Neural cell (in vitro differentiated cells): ENCODE measurements around the gene CMAS. TPM values are rescaled to one million over a fixed set of nuclear protein-coding genes. Genes with fewer than 3 reads are reported as not detected.

ENCODE experiments used
- H2AFZ ChIP-seq: fragments of 200-600, 300-800 bp; sonication (generic), shearing (Covaris generic); 2 replicates; pipeline ENCODE4 v1.6.0; 2014; ENCODE audit warnings: low read depth, mild to moderate bottlenecking, antibody characterized with exemption, low read length, moderate library complexity
- H3F3A ChIP-seq: fragments of 200-600 bp; shearing (Covaris generic); 2 replicates; pipeline ENCODE4 v1.6.1; 2016; ENCODE audit warnings: mild to moderate bottlenecking, moderate library complexity, mixed read lengths, antibody characterized with exemption, low read length; ENCODE audit not compliant: insufficient read depth, poor library complexity, severe bottlenecking
- H3K27ac ChIP-seq: fragments of 200-600, 300-800 bp; sonication (generic), shearing (Covaris generic); 2 replicates; pipeline ENCODE4 v1.5.1; 2014; ENCODE audit warnings: mild to moderate bottlenecking, low read length, moderate library complexity
- H3K27me3 ChIP-seq: fragments of 300-800, 200-600 bp; sonication (generic), shearing (Covaris generic); 2 replicates; pipeline ENCODE4 v1.6.0; 2014; ENCODE audit warnings: mild to moderate bottlenecking, low read depth, low read length, moderate library complexity; ENCODE audit not compliant: insufficient read depth
- H3K36me3 ChIP-seq: fragments of 300-800, 200-600 bp; sonication (generic), shearing (Covaris generic); 2 replicates; pipeline ENCODE4 v1.5.1; 2014; ENCODE audit warnings: mild to moderate bottlenecking, antibody characterized with exemption, low read length, moderate library complexity; ENCODE audit not compliant: insufficient read depth
- H3K4me2 ChIP-seq: fragments of 300-800, 200-600 bp; sonication (generic), shearing (Covaris generic); 2 replicates; pipeline ENCODE4 v1.6.0; 2014; ENCODE audit warnings: mild to moderate bottlenecking, low read length
- H3K4me3 ChIP-seq: fragments of 300-800, 200-600 bp; sonication (generic), shearing (Covaris generic); 2 replicates; pipeline ENCODE4 v1.5.1; 2014; ENCODE audit warnings: mild to moderate bottlenecking, low read length, moderate library complexity
- H3K79me2 ChIP-seq: fragments of 200-600 bp; shearing (Covaris generic); replicated peaks from 2 replicates; pipeline ENCODE4 v1.6.0; 2014; ENCODE audit warnings: mild to moderate bottlenecking, low read length, moderate library complexity; ENCODE audit not compliant: insufficient read depth
- H3K9ac ChIP-seq: fragments of 300-800, 200-600 bp; sonication (generic), shearing (Covaris generic); 2 replicates; pipeline ENCODE4 v1.6.1; 2016; ENCODE audit warnings: mild to moderate bottlenecking, low read length, mixed read lengths
- H3K9me2 ChIP-seq: fragments of 200-600 bp; shearing (Covaris generic); 2 replicates; pipeline ENCODE4 v1.6.1; 2016; ENCODE audit warnings: mild to moderate bottlenecking, low read length, mixed read lengths; ENCODE audit not compliant: insufficient read depth
- H3K9me3 ChIP-seq: fragments of 200-600, 300-800 bp; sonication (generic), shearing (Covaris generic); 2 replicates; pipeline ENCODE4 v1.6.1; 2016; ENCODE audit warnings: mild to moderate bottlenecking, mixed run types, low read length, moderate library complexity, mixed read lengths
- H4K20me1 ChIP-seq: fragments of 200-600 bp; shearing (Covaris generic); 2 replicates; pipeline ENCODE4 v1.6.1; 2016; ENCODE audit warnings: mild to moderate bottlenecking, mixed run types; ENCODE audit not compliant: insufficient read depth
- EP300 ChIP-seq: fragments of 450-650 bp; conservative IDR thresholded peaks from 2 replicates; pipeline ENCODE4 v1.6.1; 2014; ENCODE audit warnings: antibody characterized with exemption, mild to moderate bottlenecking, moderate library complexity; ENCODE audit not compliant: poor library complexity, severe bottlenecking
- EZH2 ChIP-seq: fragments of 200-600, 300-800 bp; shearing (Covaris generic), sonication (generic); IDR thresholded peaks from 2 replicates; pipeline ENCODE4 v1.6.1; 2014; ENCODE audit warnings: antibody characterized with exemption, low read length, borderline replicate concordance, mild to moderate bottlenecking; ENCODE audit not compliant: insufficient read depth, poor library complexity, severe bottlenecking
- MXI1 ChIP-seq: fragments of 450-650 bp; conservative IDR thresholded peaks from 2 replicates; pipeline ENCODE4 v1.6.1; 2014; ENCODE audit warnings: antibody characterized with exemption, mild to moderate bottlenecking; ENCODE audit not compliant: poor library complexity, severe bottlenecking
- POLR2AphosphoS5 ChIP-seq: IDR thresholded peaks from 2 replicates; pipeline ENCODE4 v1.6.1; 2012
- RAD21 ChIP-seq: fragments of 450-650 bp; conservative IDR thresholded peaks from 2 replicates; pipeline ENCODE4 v1.6.1; 2014; ENCODE audit warnings: antibody characterized with exemption, mild to moderate bottlenecking, moderate library complexity
- SMC3 ChIP-seq: fragments of 450-650 bp; conservative IDR thresholded peaks from 2 replicates; pipeline ENCODE4 v1.6.1; 2014; ENCODE audit warnings: antibody characterized with exemption, mild to moderate bottlenecking, moderate library complexity; ENCODE audit not compliant: poor library complexity
- TAF1 ChIP-seq: IDR thresholded peaks from 2 replicates; pipeline ENCODE4 v1.6.1; 2012; ENCODE audit warnings: low read depth
- polyA plus RNA-seq: library from polyadenylated mRNA; depleted of rRNA; stranded (reverse); fragments of >200 nt; gene quantifications from 2 replicates; pipeline ENCODE4 v1.2.3, GENCODE V29; 2014
- TF ChIP-seq, protein P1 (sequence below): fragments of 450-650 bp; IDR thresholded peaks from 2 replicates; pipeline ENCODE4 v1.5.1; 2014; ENCODE audit warnings: antibody characterized with exemption, mild to moderate bottlenecking, moderate library complexity; ENCODE audit not compliant: poor library complexity, severe bottlenecking
- TF ChIP-seq, protein P2 (sequence below): IDR thresholded peaks from 2 replicates; pipeline ENCODE4 v1.6.1; 2012; ENCODE audit warnings: borderline replicate concordance

CMAS gene
- polyA plus RNA-seq, 1 donor from 2014 or later: 85.2 TPM

DNA sequence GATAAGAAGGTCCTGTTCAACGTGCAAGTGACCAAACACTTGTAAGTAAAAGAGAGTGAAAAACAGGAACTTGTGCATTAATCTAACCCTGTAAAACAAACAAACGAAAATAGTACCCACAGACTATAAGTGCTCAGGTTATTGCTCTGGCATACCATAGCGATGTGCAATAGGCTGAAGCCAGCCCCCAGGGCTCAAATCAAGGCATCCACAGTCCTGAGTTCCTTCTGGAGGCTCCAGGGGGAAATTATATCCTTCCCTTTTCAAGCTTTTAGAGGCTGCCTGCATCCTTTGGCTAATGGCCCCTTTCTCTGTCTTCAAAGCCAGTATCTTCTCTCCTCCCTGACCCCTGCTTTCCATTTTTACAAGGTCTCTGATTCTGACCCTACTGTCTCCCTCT is 8.1 kb upstream of the CMAS start:
- no peak overlapping the region for H3K27ac ChIP-seq
- H3K4me2 ChIP-seq: no peak overlapping the region
- no peaks in the 10 kb centered on the region for H4K20me1 ChIP-seq
- H3K9ac ChIP-seq: no peak overlapping the region
- TF ChIP-seq, protein P1, sequence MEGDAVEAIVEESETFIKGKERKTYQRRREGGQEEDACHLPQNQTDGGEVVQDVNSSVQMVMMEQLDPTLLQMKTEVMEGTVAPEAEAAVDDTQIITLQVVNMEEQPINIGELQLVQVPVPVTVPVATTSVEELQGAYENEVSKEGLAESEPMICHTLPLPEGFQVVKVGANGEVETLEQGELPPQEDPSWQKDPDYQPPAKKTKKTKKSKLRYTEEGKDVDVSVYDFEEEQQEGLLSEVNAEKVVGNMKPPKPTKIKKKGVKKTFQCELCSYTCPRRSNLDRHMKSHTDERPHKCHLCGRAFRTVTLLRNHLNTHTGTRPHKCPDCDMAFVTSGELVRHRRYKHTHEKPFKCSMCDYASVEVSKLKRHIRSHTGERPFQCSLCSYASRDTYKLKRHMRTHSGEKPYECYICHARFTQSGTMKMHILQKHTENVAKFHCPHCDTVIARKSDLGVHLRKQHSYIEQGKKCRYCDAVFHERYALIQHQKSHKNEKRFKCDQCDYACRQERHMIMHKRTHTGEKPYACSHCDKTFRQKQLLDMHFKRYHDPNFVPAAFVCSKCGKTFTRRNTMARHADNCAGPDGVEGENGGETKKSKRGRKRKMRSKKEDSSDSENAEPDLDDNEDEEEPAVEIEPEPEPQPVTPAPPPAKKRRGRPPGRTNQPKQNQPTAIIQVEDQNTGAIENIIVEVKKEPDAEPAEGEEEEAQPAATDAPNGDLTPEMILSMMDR: no peak
- TF ChIP-seq SMC3 (no peak), TAF1 (no peak), POLR2AphosphoS5 (no peak), EP300 (no peak), MXI1 (no peak), RAD21 (no peak), EZH2 (no peak)
- TF ChIP-seq, protein P2, sequence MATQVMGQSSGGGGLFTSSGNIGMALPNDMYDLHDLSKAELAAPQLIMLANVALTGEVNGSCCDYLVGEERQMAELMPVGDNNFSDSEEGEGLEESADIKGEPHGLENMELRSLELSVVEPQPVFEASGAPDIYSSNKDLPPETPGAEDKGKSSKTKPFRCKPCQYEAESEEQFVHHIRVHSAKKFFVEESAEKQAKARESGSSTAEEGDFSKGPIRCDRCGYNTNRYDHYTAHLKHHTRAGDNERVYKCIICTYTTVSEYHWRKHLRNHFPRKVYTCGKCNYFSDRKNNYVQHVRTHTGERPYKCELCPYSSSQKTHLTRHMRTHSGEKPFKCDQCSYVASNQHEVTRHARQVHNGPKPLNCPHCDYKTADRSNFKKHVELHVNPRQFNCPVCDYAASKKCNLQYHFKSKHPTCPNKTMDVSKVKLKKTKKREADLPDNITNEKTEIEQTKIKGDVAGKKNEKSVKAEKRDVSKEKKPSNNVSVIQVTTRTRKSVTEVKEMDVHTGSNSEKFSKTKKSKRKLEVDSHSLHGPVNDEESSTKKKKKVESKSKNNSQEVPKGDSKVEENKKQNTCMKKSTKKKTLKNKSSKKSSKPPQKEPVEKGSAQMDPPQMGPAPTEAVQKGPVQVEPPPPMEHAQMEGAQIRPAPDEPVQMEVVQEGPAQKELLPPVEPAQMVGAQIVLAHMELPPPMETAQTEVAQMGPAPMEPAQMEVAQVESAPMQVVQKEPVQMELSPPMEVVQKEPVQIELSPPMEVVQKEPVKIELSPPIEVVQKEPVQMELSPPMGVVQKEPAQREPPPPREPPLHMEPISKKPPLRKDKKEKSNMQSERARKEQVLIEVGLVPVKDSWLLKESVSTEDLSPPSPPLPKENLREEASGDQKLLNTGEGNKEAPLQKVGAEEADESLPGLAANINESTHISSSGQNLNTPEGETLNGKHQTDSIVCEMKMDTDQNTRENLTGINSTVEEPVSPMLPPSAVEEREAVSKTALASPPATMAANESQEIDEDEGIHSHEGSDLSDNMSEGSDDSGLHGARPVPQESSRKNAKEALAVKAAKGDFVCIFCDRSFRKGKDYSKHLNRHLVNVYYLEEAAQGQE: no peak
- no peaks in the 10 kb centered on the region for H3F3A ChIP-seq
- H3K36me3 ChIP-seq: no peaks in the 10 kb centered on the region
- no peaks in the 10 kb centered on the region for H3K9me3 ChIP-seq
- no peaks in the 10 kb centered on the region for H3K9me2 ChIP-seq
- no peaks in the 10 kb centered on the region for H3K27me3 ChIP-seq
- no peak overlapping the region for H2AFZ ChIP-seq
- no peak overlapping the region for H3K4me3 ChIP-seq
- no peaks in the 10 kb centered on the region for H3K79me2 ChIP-seq

DNA sequence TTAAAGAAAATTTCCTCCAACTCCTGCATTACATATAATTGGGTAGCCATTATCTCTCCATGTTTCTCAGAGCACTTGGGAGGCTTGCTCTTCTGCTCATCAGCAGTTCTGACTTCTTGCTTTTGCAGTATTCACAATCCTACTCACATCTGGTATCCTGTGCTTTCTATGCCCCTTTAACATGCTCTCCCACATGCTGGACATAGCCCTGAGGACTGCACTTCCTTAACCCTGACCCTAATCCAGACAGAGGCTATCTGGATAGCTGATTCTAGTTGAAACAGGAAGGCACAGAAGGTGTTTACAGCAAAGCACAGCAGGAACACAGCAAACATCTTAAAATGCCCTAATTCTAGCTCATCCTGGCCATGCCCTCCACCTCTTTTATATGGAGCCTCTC is 7.3 kb upstream of the CMAS start:
- Histone ChIP-seq H3K27me3 (no peaks in the 10 kb centered on the region), H3K9me3 (no peaks in the 10 kb centered on the region), H3K9ac (no peak overlapping the region), H2AFZ (no peak overlapping the region), H3K9me2 (no peaks in the 10 kb centered on the region), H3K4me3 (no peak overlapping the region), H3F3A (no peaks in the 10 kb centered on the region), H3K27ac (no peak overlapping the region), H3K36me3 (no peaks in the 10 kb centered on the region), H4K20me1 (no peaks in the 10 kb centered on the region), H3K4me2 (no peak overlapping the region), H3K79me2 (no peaks in the 10 kb centered on the region)
- TF ChIP-seq, protein P2: no peak
- TF ChIP-seq RAD21: no peak
- TF ChIP-seq MXI1: no peak
- TF ChIP-seq SMC3: no peak
- TF ChIP-seq, protein P1: no peak
- TF ChIP-seq EZH2: no peak
- TF ChIP-seq POLR2AphosphoS5: no peak
- no peak for TF ChIP-seq TAF1
- no peak for TF ChIP-seq EP300
